Activated T-cell treated with anti-CD3 and anti-CD28 coated beads, Interleukin-2, amount 50 U/mL, for 24 hours (primary cell): ENCODE data around the gene IFITM1.
"Not testable (repeated sequence)": the region's sequence is repeated elsewhere in the genome, so short reads cannot be mapped to it uniquely, and the experiment has no call there.

Source experiments
- DNase-seq: peaks from one replicate; pipeline ENCODE4 v3.0.0-alpha.2; 2020
- H3K27ac Mint-ChIP-seq: 2 replicates; pipeline ENCODE4 v1.8.0; 2020; ENCODE audit warnings: mild to moderate bottlenecking, mixed read lengths
- H3K27me3 Mint-ChIP-seq: 2 replicates; pipeline ENCODE4 v1.8.0; 2020; ENCODE audit warnings: mixed read lengths
- H3K36me3 Mint-ChIP-seq: 2 replicates; pipeline ENCODE4 v1.8.0; 2020; ENCODE audit warnings: low read depth, mixed read lengths
- H3K4me1 Mint-ChIP-seq: 2 replicates; pipeline ENCODE4 v1.8.0; 2020; ENCODE audit warnings: low read depth, mixed read lengths
- H3K4me3 Mint-ChIP-seq: 2 replicates; pipeline ENCODE4 v1.8.0; 2020; ENCODE audit warnings: mild to moderate bottlenecking, moderate library complexity, mixed read lengths
- H3K9me3 Mint-ChIP-seq: 2 replicates; pipeline ENCODE4 v1.8.0; 2020; ENCODE audit warnings: mixed read lengths

The IFITM1 gene

DNA sequence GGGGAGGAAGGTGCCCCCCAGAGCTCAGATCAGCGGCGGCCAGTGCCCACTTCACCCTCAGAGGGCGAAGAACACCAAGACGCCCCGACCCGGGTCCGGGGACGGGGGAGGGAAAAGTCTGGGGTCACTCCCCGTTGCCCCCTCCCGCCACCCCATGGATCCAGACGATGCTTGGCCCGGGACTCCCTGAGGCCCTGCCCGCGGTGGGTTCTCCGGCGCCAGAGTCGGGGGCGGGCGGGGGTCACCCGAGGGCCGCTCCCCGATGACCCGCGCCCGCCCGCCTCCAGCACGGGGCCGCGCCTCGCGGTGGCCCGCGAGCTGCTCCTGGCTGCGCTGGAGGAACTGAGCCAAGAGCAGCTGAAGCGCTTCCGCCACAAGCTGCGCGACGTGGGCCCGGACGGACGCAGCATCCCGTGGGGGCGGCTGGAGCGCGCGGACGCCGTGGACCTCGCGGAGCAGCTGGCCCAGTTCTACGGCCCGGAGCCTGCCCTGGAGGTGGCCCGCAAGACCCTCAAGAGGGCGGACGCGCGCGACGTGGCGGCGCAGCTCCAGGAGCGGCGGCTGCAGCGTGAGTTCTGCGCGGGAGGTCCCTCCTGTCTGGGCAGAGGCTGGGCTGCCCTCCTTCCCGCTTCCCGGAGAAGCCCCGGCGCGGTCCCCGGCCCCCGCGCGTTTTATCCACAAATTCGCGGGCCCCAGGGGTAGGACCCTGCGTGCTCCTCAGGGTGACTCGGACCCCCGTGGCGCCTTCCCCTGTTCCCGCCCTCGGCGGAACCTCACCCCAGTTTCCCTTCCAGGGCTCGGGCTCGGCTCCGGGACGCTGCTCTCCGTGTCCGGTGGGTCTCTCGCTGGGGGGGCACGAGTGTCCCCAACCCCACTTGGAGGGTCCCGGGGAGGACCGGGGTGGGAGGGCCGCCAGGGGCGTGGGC lies 34.5 kb upstream of the IFITM1 start:
- DNase-seq, result peak; percentile 50
- Mint-ChIP-seq H3K9me3 (peaks cover 10% of the 10 kb centered on the region), H3K27me3 (peaks cover 31% of the 10 kb centered on the region), H3K4me3 (peak overlapping the region; percentile 57), H3K4me1 (peaks cover 48% of the 10 kb centered on the region), H3K36me3 (no peaks in the 10 kb centered on the region), H3K27ac (peak overlapping the region; percentile 84)

DNA sequence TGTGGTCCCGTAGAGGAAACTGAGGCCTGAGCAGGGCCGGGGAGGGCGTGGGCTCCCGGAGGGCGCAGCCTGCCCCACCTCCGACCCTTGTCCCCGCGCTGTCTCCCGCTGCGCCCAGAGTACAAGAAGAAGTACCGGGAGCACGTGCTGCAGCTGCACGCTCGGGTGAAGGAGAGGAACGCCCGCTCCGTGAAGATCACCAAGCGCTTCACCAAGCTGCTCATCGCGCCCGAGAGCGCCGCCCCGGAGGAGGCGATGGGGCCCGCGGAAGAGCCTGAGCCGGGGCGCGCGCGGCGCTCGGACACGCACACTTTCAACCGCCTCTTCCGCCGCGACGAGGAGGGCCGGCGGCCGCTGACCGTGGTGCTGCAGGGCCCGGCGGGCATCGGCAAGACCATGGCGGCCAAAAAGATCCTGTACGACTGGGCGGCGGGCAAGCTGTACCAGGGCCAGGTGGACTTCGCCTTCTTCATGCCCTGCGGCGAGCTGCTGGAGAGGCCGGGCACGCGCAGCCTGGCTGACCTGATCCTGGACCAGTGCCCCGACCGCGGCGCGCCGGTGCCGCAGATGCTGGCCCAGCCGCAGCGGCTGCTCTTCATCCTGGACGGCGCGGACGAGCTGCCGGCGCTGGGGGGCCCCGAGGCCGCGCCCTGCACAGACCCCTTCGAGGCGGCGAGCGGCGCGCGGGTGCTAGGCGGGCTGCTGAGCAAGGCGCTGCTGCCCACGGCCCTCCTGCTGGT lies 33.7 kb upstream of the IFITM1 start:
- no peaks in the 10 kb centered on the region for H3K36me3 Mint-ChIP-seq
- H3K4me3 Mint-ChIP-seq, result peak overlapping the region; percentile 54
- H3K9me3 Mint-ChIP-seq, result peaks cover 10% of the 10 kb centered on the region
- H3K4me1 Mint-ChIP-seq, result peaks cover 48% of the 10 kb centered on the region
- DNase-seq, result peak; percentile 66
- peaks cover 31% of the 10 kb centered on the region for H3K27me3 Mint-ChIP-seq
- no peak overlapping the region for H3K27ac Mint-ChIP-seq

DNA sequence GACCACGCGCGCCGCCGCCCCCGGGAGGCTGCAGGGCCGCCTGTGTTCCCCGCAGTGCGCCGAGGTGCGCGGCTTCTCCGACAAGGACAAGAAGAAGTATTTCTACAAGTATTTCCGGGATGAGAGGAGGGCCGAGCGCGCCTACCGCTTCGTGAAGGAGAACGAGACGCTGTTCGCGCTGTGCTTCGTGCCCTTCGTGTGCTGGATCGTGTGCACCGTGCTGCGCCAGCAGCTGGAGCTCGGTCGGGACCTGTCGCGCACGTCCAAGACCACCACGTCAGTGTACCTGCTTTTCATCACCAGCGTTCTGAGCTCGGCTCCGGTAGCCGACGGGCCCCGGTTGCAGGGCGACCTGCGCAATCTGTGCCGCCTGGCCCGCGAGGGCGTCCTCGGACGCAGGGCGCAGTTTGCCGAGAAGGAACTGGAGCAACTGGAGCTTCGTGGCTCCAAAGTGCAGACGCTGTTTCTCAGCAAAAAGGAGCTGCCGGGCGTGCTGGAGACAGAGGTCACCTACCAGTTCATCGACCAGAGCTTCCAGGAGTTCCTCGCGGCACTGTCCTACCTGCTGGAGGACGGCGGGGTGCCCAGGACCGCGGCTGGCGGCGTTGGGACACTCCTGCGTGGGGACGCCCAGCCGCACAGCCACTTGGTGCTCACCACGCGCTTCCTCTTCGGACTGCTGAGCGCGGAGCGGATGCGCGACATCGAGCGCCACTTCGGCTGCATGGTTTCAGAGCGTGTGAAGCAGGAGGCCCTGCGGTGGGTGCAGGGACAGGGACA lies 32.9 kb upstream of the IFITM1 start:
- Mint-ChIP-seq H3K27ac (peak overlapping the region; percentile 64), H3K4me1 (peaks cover 48% of the 10 kb centered on the region), H3K4me3 (peak overlapping the region; percentile 67), H3K9me3 (peaks cover 9% of the 10 kb centered on the region), H3K27me3 (peaks cover 31% of the 10 kb centered on the region), H3K36me3 (no peaks in the 10 kb centered on the region)
- peak; percentile 72 for DNase-seq

DNA sequence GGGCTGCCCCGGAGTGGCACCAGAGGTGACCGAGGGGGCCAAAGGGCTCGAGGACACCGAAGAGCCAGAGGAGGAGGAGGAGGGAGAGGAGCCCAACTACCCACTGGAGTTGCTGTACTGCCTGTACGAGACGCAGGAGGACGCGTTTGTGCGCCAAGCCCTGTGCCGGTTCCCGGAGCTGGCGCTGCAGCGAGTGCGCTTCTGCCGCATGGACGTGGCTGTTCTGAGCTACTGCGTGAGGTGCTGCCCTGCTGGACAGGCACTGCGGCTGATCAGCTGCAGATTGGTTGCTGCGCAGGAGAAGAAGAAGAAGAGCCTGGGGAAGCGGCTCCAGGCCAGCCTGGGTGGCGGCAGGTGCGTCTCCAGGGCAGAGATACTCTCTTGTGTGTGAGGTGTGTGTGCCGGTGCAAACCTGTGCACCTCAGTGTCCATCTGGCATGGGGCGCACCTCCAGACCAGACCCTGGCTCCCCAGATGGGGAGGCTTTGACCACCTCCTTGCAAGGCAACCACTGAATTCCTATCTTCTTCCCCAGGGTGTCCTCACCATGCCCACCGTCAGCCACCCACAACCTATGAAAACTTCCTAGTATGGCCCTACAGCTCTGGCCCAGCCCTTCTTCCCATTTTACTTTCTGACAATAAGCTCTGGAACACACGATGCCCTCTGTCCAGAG lies 32.2 kb upstream of the IFITM1 start:
- peaks cover 5% of the 10 kb centered on the region for H3K9me3 Mint-ChIP-seq
- H3K36me3 Mint-ChIP-seq, result no peaks in the 10 kb centered on the region
- H3K27ac Mint-ChIP-seq, result peak overlapping the region; percentile 41
- DNase-seq, result no peak
- peak overlapping the region; percentile 67 for H3K4me3 Mint-ChIP-seq
- H3K4me1 Mint-ChIP-seq, result peaks cover 47% of the 10 kb centered on the region
- peaks cover 31% of the 10 kb centered on the region for H3K27me3 Mint-ChIP-seq

DNA sequence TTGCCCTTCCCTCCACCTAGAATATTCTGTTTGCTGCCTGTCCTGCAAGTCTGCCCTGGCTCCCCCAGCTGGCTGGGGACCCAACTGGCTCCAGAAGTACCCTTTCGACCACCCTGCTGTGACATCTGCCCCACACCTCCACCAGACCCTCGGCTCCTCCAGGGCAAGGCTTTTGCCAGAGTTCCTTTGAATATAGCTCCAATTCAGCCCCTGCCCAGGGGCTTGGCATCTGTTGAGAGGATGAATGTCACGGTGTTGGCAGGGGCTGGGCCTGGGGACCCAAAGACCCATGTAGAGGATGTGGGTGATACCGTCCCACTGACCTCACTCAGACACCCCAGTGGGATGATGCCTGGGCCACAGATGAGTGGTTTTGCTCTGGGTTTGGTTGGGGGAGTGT lies 31.7 kb upstream of the IFITM1 start:
- peak; percentile 34 for DNase-seq
- H3K27ac Mint-ChIP-seq, result peak overlapping the region; percentile 41
- peaks cover 47% of the 10 kb centered on the region for H3K4me1 Mint-ChIP-seq
- peaks cover 1% of the 10 kb centered on the region for H3K9me3 Mint-ChIP-seq
- peaks cover 34% of the 10 kb centered on the region for H3K27me3 Mint-ChIP-seq
- H3K36me3 Mint-ChIP-seq, result no peaks in the 10 kb centered on the region
- peak overlapping the region; percentile 67 for H3K4me3 Mint-ChIP-seq

DNA sequence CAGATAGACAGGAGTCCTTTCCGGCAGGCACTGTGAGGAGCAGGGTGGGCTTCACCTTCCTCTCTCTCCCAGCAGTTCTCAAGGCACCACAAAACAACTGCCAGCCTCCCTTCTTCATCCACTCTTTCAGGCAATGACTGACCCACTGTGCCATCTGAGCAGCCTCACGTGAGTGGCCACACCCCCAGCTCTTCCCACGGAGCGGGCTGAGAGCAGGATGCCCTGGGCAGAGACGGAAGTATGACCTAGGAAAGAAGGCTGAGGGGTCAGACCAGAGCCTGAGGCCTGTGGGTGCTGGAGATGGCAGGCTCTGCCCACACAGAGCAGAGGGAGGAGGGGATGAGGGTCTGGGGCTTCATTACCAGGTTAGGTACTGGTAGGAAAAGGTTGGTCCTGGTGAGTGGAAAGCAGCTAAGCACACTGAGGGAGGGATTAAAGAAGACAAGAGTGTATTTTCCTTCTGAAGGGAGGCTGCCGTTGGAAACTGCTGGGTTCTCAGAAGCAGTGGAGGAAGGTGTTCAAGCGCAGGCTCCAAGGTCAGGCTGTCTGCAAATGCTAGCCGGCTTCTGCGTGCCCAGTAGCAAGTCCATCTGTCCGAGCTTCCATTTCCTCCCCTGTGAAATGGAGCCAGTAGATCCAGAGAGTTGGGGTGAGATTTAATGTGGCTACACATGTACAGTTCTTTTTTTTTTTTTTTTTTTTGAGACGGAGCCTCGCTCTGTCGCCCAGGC lies 31.0 kb upstream of the IFITM1 start:
- H3K4me1 Mint-ChIP-seq, result peaks cover 50% of the 10 kb centered on the region
- H3K27me3 Mint-ChIP-seq, result peaks cover 36% of the 10 kb centered on the region
- H3K4me3 Mint-ChIP-seq, result peak overlapping the region; percentile 67
- H3K36me3 Mint-ChIP-seq, result peaks cover under 1% of the 10 kb centered on the region
- no peaks in the 10 kb centered on the region for H3K9me3 Mint-ChIP-seq
- no peak for DNase-seq
- H3K27ac Mint-ChIP-seq, result peak overlapping the region; percentile 51

DNA sequence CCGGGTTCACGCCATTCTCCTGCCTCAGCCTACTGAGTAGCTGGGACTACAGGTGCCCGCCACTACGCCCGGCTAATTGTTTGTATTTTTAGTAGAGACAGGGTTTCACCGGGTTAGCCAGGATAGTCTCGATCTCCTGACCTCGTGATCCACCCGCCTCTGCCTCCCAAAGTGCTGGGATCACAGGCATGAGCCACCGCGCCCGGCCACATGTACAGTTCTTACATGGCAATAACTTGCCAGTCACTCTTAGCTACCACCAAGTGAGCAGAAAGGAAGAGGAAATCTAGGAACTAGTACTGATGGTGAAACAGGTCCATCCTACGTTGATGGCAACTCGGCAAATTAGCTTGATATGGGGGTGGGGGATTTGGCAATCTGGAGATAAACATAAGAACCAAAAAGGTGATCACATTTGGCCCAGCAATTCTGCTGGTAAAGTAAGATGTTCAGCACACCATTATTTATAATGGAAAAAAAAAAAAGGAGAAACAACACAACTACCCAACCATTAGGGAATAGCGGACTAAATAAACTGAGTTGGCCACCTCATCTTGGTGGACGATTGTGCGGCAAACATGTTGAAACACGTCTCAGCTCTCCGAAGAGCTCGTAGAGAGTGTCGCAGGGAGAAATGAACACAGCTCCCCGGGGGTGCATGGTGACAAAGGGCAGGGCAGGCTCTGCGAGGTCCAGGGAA lies 30.3 kb upstream of the IFITM1 start:
- peaks cover 49% of the 10 kb centered on the region for H3K4me1 Mint-ChIP-seq
- peak overlapping the region; percentile 34 for H3K27ac Mint-ChIP-seq
- H3K36me3 Mint-ChIP-seq, result peaks cover 2% of the 10 kb centered on the region
- peak; percentile 34 for DNase-seq
- no peaks in the 10 kb centered on the region for H3K9me3 Mint-ChIP-seq
- no peak overlapping the region for H3K4me3 Mint-ChIP-seq
- H3K27me3 Mint-ChIP-seq, result peaks cover 38% of the 10 kb centered on the region

DNA sequence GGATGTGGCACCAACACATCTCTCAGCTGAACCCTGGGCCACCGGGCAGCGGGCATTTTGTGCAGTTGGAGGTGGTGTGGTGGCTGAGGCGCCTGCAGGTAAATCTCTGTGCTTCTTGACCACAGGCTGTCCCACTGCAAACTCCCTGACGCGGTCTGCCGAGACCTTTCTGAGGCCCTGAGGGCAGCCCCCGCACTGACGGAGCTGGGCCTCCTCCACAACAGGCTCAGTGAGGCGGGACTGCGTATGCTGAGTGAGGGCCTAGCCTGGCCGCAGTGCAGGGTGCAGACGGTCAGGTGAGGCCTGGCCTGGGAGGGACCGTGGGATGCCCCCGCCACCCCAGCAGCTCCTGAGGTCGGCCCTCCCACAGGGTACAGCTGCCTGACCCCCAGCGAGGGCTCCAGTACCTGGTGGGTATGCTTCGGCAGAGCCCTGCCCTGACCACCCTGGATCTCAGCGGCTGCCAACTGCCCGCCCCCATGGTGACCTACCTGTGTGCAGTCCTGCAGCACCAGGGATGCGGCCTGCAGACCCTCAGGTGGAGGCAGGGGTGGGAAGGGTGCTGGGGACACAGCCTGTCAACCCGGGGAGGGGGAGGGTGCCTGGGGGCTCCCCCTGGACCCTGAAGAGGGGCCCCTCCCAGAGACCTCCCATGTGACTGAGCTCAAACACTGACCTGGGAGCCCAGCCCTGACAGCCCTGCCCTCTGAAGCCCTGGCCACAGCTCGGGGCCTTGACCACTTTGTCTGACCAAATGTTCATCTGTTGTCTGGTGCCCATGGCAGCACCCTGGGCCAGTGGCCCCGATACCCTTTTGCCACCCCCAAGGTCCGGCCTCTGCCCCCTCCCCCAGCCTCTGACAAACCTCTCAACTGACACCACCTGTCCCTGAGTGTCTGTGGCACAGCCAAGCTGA lies 29.5 kb upstream of the IFITM1 start:
- no peak overlapping the region for H3K27ac Mint-ChIP-seq
- H3K27me3 Mint-ChIP-seq, result peaks cover 35% of the 10 kb centered on the region
- DNase-seq, result peak; percentile 29
- no peak overlapping the region for H3K4me3 Mint-ChIP-seq
- H3K4me1 Mint-ChIP-seq, result peaks cover 47% of the 10 kb centered on the region
- H3K36me3 Mint-ChIP-seq, result peaks cover 2% of the 10 kb centered on the region
- H3K9me3 Mint-ChIP-seq, result no peaks in the 10 kb centered on the region

DNA sequence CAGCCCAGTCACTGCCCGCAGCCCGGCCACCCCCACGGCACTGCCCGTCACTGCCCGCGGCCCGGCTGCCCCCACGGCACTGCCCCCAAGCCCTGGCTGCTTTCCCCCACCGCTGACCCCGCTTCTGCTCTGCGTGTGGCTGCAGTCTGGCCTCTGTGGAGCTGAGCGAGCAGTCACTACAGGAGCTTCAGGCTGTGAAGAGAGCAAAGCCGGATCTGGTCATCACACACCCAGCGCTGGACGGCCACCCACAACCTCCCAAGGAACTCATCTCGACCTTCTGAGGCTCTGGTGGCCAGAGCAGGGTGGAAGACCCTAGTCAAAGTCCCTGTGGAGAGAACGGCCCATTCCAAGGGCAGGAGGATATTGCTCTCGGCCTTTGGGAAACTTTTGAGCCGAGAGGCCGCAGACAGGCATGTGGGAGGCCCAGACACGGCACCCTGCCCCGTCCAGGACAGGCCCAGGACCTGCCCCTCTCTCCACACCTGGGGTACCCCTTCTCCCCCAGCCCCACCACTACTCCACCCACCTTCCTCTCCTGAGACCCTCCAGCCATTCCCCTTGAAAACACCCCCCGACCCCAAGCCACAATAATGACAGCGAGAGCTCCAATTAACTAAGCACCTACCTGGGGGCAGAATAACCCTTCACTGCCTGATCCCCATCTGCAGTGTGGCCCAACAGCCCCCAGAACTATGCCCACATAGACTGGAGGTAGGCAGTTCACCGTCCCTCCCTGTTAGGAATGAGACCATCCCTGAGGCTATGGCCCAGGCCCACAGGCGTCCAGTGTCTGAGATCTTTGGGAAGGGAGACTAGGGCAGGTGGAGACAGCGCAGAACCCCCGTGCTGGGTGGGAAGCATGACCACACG lies 28.6 kb upstream of the IFITM1 start:
- DNase-seq, result peak; percentile 30
- Mint-ChIP-seq H3K27ac (no peak overlapping the region), H3K9me3 (no peaks in the 10 kb centered on the region)

DNA sequence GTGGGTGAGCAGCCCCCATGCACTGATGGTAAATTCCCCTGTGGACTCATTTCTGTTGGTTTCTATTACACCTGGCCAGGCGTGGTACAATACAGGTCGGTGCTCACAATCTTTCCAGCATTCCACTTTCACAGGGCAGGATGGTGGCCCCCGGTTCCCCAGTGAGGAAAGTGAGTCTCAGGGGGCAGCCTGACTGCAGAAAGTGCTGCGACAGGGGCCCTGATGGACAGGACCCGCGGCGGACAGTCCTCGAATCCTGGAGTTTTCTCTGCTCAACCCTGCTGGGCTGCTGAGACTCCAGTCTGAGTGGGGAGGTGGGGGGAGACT lies 28.0 kb upstream of the IFITM1 start:
- Mint-ChIP-seq H3K36me3 (peaks cover 2% of the 10 kb centered on the region), H3K4me3 (no peak overlapping the region), H3K9me3 (no peaks in the 10 kb centered on the region), H3K27me3 (peaks cover 30% of the 10 kb centered on the region), H3K27ac (no peak overlapping the region), H3K4me1 (peaks cover 50% of the 10 kb centered on the region)
- DNase-seq, result peak; percentile 23

More for the DNA sequence above, 28.6 kb upstream of the IFITM1 start:
- Mint-ChIP-seq H3K4me3 (no peak overlapping the region), H3K36me3 (peaks cover 2% of the 10 kb centered on the region), H3K27me3 (peaks cover 33% of the 10 kb centered on the region), H3K4me1 (peaks cover 51% of the 10 kb centered on the region)

DNA sequence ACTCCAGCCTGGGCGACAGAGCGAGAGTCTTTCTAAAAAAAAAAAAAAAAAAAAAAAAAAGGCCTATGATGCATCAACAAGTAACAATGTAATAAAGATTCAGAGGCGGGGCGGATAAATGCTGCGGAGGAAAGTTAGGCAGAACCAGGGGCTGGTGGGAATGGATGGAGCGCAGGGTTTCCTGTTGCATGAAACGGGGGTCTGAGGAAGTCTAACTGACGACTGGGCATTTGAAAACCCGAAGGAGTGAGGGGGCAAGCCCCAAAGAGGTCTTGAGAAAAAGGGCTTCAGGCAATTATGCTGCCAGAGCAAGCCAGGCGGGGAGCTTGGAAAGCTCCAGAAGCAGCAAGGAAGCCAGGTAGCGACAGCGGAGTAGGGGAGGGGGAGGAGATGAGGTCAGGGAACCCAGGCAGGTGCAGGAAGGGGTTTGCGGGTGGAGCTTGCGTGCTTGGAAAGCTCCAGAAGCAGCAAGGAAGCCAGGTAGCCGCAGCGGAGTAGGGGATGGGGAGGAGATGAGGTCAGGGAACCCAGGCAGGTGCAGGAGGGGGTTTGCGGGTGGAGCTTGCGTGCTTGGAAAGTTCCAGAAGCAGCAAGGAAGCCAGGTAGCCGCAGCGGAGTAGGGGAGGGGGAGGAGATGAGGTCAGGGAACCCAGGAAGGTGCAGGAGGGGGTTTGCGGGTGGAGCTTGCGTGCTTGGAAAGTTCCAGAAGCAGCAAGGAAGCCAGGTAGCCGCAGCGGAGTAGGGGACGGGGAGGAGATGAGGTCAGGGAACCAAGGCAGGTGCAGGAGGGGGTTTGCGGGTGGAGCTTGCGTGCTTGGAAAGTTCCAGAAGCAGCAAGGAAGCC lies 26.6 kb upstream of the IFITM1 start:
- H3K36me3 Mint-ChIP-seq, H3K9me3 Mint-ChIP-seq: not testable (repeated sequence)
- peaks cover 17% of the 10 kb centered on the region for H3K27me3 Mint-ChIP-seq
- peak; percentile 63 for DNase-seq
- H3K4me1 Mint-ChIP-seq, result peaks cover 37% of the 10 kb centered on the region
- H3K4me3 Mint-ChIP-seq, result peak overlapping the region; percentile 82
- peak overlapping the region; percentile 72 for H3K27ac Mint-ChIP-seq
